Activated CD8-positive, alpha-beta T cell treated with anti-CD3 and anti-CD28 coated beads, Interleukin-2, amount 10 ng/mL, durations not matched to agents 7 days and 5 days (primary cell): ENCODE results near the gene TRPM3. TPM values are rescaled to one million over a fixed set of nuclear protein-coding genes. Genes with fewer than 3 reads are reported as not detected.
A peak's percentile ranks its signal among the peaks of the same experiment; 100 is the strongest.

ENCODE experiments used
- ATAC-seq: fragments of 150-1000 bp; cut with Tn5 transposase; one replicate; pipeline ENCODE4 v1.10.0; 2021; ENCODE audit warnings: moderate library complexity
- CTCF ChIA-PET: fragments of 350-600 bp; sonication (Branson Sonifier 250); formaldehyde crosslinking; loops from one replicate; lab custom pipeline; 2021; ENCODE audit warnings: antibody characterized with exemption; lab: Charles Lee
- POLR2A ChIA-PET: fragments of 350-600 bp; sonication (Branson Sonifier 250); formaldehyde crosslinking; loops from one replicate; lab custom pipeline; 2021; ENCODE audit warnings: antibody characterized with exemption; lab: Charles Lee
- DNase-seq: peaks from one replicate; pipeline ENCODE4 v3.0.0-alpha.2; 2020
- H3K27ac Mint-ChIP-seq: one replicate; pipeline ENCODE4 v1.8.0; 2021; ENCODE audit warnings: mild to moderate bottlenecking, mixed read lengths
- H3K27me3 Mint-ChIP-seq: one replicate; pipeline ENCODE4 v1.8.0; 2021; ENCODE audit warnings: low read depth, mixed read lengths
- H3K36me3 Mint-ChIP-seq: one replicate; pipeline ENCODE4 v1.8.0; 2021; ENCODE audit warnings: low read depth, mixed read lengths
- H3K4me1 Mint-ChIP-seq: one replicate; pipeline ENCODE4 v1.8.0; 2021; ENCODE audit warnings: low read depth, mixed read lengths
- H3K4me3 Mint-ChIP-seq: one replicate; pipeline ENCODE4 v1.8.0; 2021; ENCODE audit warnings: mild to moderate bottlenecking, mixed read lengths
- H3K9me3 Mint-ChIP-seq: one replicate; pipeline ENCODE4 v1.8.0; 2022; ENCODE audit warnings: mixed read lengths; ENCODE audit not compliant: insufficient read depth
- total RNA-seq, 2 experiments: library from RNA; stranded (reverse); gene quantifications; one replicate each; pipeline ENCODE4 v1.2.3, GENCODE V29; 2021

Gene TRPM3
- total RNA-seq, 2 experiments from 2014 or later = not detected

DNA sequence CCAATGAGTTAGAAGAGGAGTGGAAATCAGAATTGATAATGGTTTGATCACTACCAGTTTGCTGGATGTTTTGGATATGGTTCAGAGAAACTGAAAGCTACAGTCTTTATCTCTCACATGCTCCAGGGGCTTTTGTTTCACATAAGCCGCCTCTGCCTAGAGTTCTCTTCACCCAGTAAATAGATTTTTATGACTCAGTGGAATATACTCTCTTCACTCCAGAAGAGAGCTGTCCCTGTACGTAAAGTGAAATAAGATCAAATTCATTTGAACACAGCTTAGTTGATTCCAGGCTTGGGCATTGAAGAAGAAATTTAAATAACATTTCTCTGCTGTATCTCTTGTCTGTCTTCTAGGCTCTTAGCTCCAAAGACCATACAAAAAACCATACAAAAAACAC, 184.9 kb downstream of the TRPM3 start:
- H3K27me3 Mint-ChIP-seq = no peaks in the 10 kb centered on the region

GRCh38 chr9:70935856-70936255, 185.6 kb downstream of the TRPM3 start:
- Mint-ChIP-seq H3K27ac (no peak overlapping the region), H3K9me3 (no peaks in the 10 kb centered on the region), H3K27me3 (no peaks in the 10 kb centered on the region), H3K36me3 (no peaks in the 10 kb centered on the region), H3K4me1 (no peaks in the 10 kb centered on the region), H3K4me3 (no peak overlapping the region)
- ATAC-seq (no peak), DNase-seq (no peak)
- ChIA-PET CTCF (no interaction called here), POLR2A (no interaction called here)

More for the DNA sequence above, 184.9 kb downstream of the TRPM3 start:
- H3K4me3 Mint-ChIP-seq = no peak overlapping the region
- no peaks in the 10 kb centered on the region for H3K9me3 Mint-ChIP-seq
- no peaks in the 10 kb centered on the region for H3K36me3 Mint-ChIP-seq
- no peak for ATAC-seq
- POLR2A ChIA-PET = no interaction called here
- DNase-seq = no peak
- H3K27ac Mint-ChIP-seq = no peak overlapping the region
- CTCF ChIA-PET = interaction anchor here (1.9 kb wide), 1 partner anchor 10 kb away, joined by 5 read pairs; no protein-coding TSS in a partner anchor
- H3K4me1 Mint-ChIP-seq = no peaks in the 10 kb centered on the region

GRCh38 chr9:70934642-70935041, 186.8 kb downstream of the TRPM3 start:
- H3K9me3 Mint-ChIP-seq = no peaks in the 10 kb centered on the region
- no peak overlapping the region for H3K27ac Mint-ChIP-seq
- DNase-seq (no peak), ATAC-seq (no peak)
- H3K4me3 Mint-ChIP-seq = no peak overlapping the region
- no peaks in the 10 kb centered on the region for H3K27me3 Mint-ChIP-seq
- ChIA-PET POLR2A (no interaction called here), CTCF (no interaction called here)
- H3K36me3 Mint-ChIP-seq = no peaks in the 10 kb centered on the region
- no peaks in the 10 kb centered on the region for H3K4me1 Mint-ChIP-seq

GRCh38 chr9:70933321-70933720, 188.1 kb downstream of the TRPM3 start:
- ChIA-PET POLR2A (no interaction called here), CTCF (no interaction called here)
- Mint-ChIP-seq H3K4me3 (no peak overlapping the region), H3K9me3 (no peaks in the 10 kb centered on the region), H3K4me1 (no peaks in the 10 kb centered on the region), H3K36me3 (no peaks in the 10 kb centered on the region), H3K27me3 (no peaks in the 10 kb centered on the region), H3K27ac (no peak overlapping the region)
- DNase-seq (no peak), ATAC-seq (no peak)

GRCh38 chr9:70932097-70932496, 189.3 kb downstream of the TRPM3 start:
- H3K4me3 Mint-ChIP-seq = no peak overlapping the region
- ChIA-PET POLR2A (no interaction called here), CTCF (no interaction called here)
- no peaks in the 10 kb centered on the region for H3K9me3 Mint-ChIP-seq
- no peaks in the 10 kb centered on the region for H3K4me1 Mint-ChIP-seq
- DNase-seq = no peak
- H3K36me3 Mint-ChIP-seq = no peaks in the 10 kb centered on the region
- ATAC-seq = no peak
- H3K27ac Mint-ChIP-seq = no peak overlapping the region
- no peaks in the 10 kb centered on the region for H3K27me3 Mint-ChIP-seq

- ChIA-PET POLR2A (no interaction called here), CTCF (interaction anchor here (1.0 to 1.6 kb wide), 2 partner anchors 10 to 12 kb away, joined by 3 to 5 read pairs; no protein-coding TSS in a partner anchor)
- Mint-ChIP-seq H3K27ac (no peak overlapping the region), H3K9me3 (no peaks in the 10 kb centered on the region), H3K36me3 (no peaks in the 10 kb centered on the region), H3K27me3 (no peaks in the 10 kb centered on the region), H3K4me1 (no peaks in the 10 kb centered on the region), H3K4me3 (no peak overlapping the region)
- DNase-seq (no peak), ATAC-seq (no peak)
Measured at GRCh38 chr9:70927530-70927929, 193.9 kb downstream of the TRPM3 start.

DNA sequence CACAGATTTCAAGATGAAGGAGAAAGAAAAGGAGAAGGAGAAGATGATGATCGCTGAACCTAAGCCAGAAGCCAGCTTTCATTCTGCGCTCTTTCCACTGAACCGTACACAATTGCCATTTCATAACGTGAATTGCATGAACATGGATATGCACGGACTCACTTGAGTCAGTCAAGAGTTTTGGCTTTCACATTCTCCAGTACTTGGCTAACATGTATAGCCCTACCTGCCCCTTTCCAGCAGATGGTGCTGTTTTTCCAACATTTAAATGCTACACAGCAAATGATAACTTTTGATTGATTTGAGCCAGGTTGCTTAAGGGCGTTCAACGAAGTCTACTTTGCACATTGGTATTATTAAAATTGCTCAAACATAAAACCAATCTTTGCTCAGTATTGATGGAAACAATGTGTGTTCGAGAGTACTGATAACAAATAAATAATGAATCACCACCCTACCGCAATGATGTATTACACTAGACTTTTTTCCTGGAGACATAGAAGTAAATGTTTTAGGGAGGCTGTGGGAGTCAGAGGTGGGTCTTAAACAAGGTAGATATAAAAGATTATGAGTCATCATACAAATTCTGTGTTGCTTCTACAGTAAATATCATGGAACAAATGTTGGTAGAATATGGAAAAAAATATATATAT, 196.4 kb downstream of the TRPM3 start:
- DNase-seq (peak; percentile 22), ATAC-seq (peak; percentile 71)
- Mint-ChIP-seq H3K27me3 (no peaks in the 10 kb centered on the region), H3K9me3 (no peaks in the 10 kb centered on the region), H3K4me3 (no peak overlapping the region), H3K27ac (no peak overlapping the region), H3K4me1 (no peaks in the 10 kb centered on the region), H3K36me3 (no peaks in the 10 kb centered on the region)
- ChIA-PET CTCF (no interaction called here), POLR2A (no interaction called here)

- no peaks in the 10 kb centered on the region for H3K27me3 Mint-ChIP-seq
- no peaks in the 10 kb centered on the region for H3K4me1 Mint-ChIP-seq
- H3K36me3 Mint-ChIP-seq = no peaks in the 10 kb centered on the region
- no peak overlapping the region for H3K4me3 Mint-ChIP-seq
- H3K9me3 Mint-ChIP-seq = no peaks in the 10 kb centered on the region
- ChIA-PET POLR2A (no interaction called here), CTCF (no interaction called here)
- no peak overlapping the region for H3K27ac Mint-ChIP-seq
- ATAC-seq (no peak), DNase-seq (no peak)
Measured at GRCh38 chr9:70924380-70924779, 197.0 kb downstream of the TRPM3 start.

DNA sequence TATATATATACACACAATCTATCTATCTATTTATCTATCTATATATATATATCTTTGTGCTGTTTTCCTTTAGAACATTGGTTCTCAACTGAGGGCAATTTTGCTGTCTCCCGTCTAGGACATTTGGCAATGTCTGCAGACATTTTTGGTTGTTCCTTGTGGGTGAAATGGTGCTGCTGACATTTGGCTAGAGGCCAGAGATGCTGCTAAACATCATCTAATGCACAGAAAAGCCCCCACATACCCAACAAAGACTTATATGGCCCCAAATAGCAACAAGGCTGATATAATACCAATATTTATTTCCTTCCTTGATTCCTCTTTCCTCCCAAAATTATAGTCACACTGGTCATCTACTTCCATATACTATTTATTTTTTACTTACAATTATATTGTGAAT, 197.5 kb downstream of the TRPM3 start:
- POLR2A ChIA-PET = no interaction called here
- Mint-ChIP-seq H3K9me3 (no peaks in the 10 kb centered on the region), H3K4me3 (no peak overlapping the region), H3K36me3 (no peaks in the 10 kb centered on the region), H3K4me1 (no peaks in the 10 kb centered on the region), H3K27ac (no peak overlapping the region), H3K27me3 (no peaks in the 10 kb centered on the region)
- no peak for DNase-seq
- CTCF ChIA-PET = no interaction called here
- ATAC-seq = no peak

DNA sequence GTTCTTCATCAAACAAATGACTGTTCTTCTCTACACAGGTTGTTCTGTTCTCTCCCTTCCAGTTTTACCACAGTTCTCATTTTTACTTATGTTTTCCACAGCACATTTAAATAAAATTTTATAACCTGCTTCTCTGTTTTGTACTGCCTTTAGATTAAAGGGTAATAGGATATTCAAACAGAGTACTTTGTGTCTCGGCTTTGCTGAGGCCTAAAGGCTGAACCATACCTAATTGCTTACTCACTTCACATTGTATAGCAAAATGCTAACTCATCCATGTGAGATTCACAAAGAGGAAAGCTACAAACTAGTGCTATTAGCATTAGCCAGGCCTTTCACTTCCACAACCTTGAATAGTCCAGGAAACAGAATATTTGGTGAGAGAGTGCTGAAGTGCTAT, 200.3 kb downstream of the TRPM3 start:
- POLR2A ChIA-PET = no interaction called here
- Mint-ChIP-seq H3K27ac (no peak overlapping the region), H3K4me1 (no peaks in the 10 kb centered on the region), H3K27me3 (no peaks in the 10 kb centered on the region), H3K4me3 (no peak overlapping the region), H3K36me3 (no peaks in the 10 kb centered on the region), H3K9me3 (no peaks in the 10 kb centered on the region)
- no peak for DNase-seq
- CTCF ChIA-PET = no interaction called here
- no peak for ATAC-seq

DNA sequence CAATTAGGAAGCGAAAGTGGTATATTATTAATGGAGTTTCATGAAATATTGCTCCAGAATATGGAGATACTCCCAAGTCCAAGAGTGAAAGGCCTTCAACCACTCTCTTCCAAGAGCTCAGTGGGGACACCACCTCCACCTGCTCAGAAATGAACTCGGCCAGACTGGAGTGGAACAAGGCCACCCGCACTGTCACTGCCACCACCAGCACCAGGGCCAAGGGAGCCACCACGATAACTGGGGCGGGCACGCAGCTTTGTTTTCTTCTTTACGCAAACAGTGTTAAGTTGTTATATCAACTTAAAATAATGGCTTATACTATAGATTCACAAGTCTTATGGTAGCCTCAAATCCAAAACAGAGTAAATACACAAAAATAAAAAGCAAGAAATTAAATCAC, 204.1 kb downstream of the TRPM3 start:
- ATAC-seq (no peak), DNase-seq (no peak)
- Mint-ChIP-seq H3K27ac (no peak overlapping the region), H3K36me3 (no peaks in the 10 kb centered on the region), H3K4me1 (no peaks in the 10 kb centered on the region), H3K4me3 (no peak overlapping the region), H3K9me3 (no peaks in the 10 kb centered on the region), H3K27me3 (no peaks in the 10 kb centered on the region)
- ChIA-PET POLR2A (no interaction called here), CTCF (no interaction called here)

DNA sequence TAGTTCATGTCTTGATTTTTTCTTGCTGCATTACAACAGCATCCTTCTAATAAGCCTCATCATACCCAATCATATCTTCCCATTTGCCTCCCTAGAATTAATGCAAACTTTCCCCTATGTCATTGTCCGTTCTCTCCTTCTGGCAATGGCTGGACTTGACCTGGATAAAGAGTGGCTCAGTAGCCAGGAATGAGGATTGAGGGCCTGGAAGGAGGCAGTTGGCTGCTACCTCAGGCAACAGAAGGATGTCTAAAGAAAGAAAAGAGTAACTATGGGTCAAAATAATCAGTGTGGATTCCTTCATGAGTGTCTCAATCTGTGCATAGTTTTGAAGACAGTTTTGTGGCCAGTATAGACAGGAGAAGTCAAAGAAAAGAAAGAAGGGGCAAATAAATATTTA, 209.6 kb downstream of the TRPM3 start:
- CTCF ChIA-PET = no interaction called here
- no peak for DNase-seq
- POLR2A ChIA-PET = no interaction called here
- H3K36me3 Mint-ChIP-seq = no peaks in the 10 kb centered on the region
- ATAC-seq = no peak
- no peaks in the 10 kb centered on the region for H3K27me3 Mint-ChIP-seq
- H3K4me3 Mint-ChIP-seq = no peak overlapping the region
- no peaks in the 10 kb centered on the region for H3K9me3 Mint-ChIP-seq
- no peaks in the 10 kb centered on the region for H3K4me1 Mint-ChIP-seq
- H3K27ac Mint-ChIP-seq = no peak overlapping the region

DNA sequence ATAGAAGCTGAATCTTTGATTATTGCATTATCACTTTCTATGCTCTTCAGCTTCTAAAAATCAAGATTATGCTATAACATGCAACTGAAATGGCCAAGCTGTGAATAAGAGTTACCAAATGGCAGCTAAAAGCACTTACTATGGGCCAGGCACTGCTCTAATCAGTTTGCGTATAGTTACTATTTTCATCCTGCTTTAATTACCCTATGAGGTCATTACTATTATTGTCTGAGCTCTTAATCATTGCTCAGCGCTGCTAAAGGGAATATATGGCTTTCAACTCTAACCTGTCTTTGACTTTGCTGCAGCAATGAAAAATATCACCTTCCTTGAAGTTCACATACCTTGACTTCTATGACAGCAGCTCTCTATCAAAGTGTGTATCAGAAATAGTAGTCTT, 210.8 kb downstream of the TRPM3 start:
- no peaks in the 10 kb centered on the region for H3K9me3 Mint-ChIP-seq
- H3K27me3 Mint-ChIP-seq = no peaks in the 10 kb centered on the region
- H3K36me3 Mint-ChIP-seq = no peaks in the 10 kb centered on the region
- no peaks in the 10 kb centered on the region for H3K4me1 Mint-ChIP-seq
- H3K27ac Mint-ChIP-seq = no peak overlapping the region
- DNase-seq = no peak
- ChIA-PET CTCF (no interaction called here), POLR2A (no interaction called here)
- H3K4me3 Mint-ChIP-seq = no peak overlapping the region
- no peak for ATAC-seq
